H1 (cell line): ENCODE results near the gene KNCN. TPM values are rescaled to one million over a fixed set of nuclear protein-coding genes. Genes with fewer than 3 reads are reported as not detected.

ENCODE experiments used
- CTCF ChIA-PET: fragments of 300-600 bp; sonication (Branson Sonifier 250); formaldehyde crosslinking; loops from one replicate; lab custom pipeline; 2021; ENCODE audit not compliant: partially characterized antibody; lab: Charles Lee
- POLR2A ChIA-PET: fragments of 300-600 bp; sonication (Branson Sonifier 250); formaldehyde crosslinking; loops from one replicate; lab custom pipeline; 2021; ENCODE audit warnings: inconsistent platforms; ENCODE audit not compliant: partially characterized antibody; lab: Charles Lee
- DNase-seq, 2 experiments: peaks; one replicate each; pipeline versions ENCODE4 v3.0.0 to v3.0.0-alpha.2; 2010 to 2022; ENCODE audit warnings: low spot score in 2 of 2, low read depth in 1 of 2, mixed read lengths in 1 of 2
- FAIRE-seq: peaks from 2 replicates; lab custom pipeline; 2011; peaks lifted over from hg19 to GRCh38; lab: Jason Lieb, UNC
- H2AFZ ChIP-seq: 2 replicates; pipeline ENCODE4 v1.8.1; 2012; ENCODE audit warnings: low read length, inconsistent platforms
- H2AK5ac ChIP-seq: 2 replicates; pipeline ENCODE4 v1.6.1; 2013; ENCODE audit warnings: low read depth, low read length
- H2BK120ac ChIP-seq: replicated peaks from 2 replicates; pipeline ENCODE3; 2013; ENCODE audit warnings: low read depth, low read length, inconsistent platforms
- H2BK12ac ChIP-seq: 2 replicates; pipeline ENCODE4 v1.6.1; 2013; ENCODE audit warnings: low read depth, low read length
- H2BK15ac ChIP-seq: 2 replicates; pipeline ENCODE4 v1.6.1; 2013; ENCODE audit warnings: low read length
- H2BK20ac ChIP-seq: 2 replicates; pipeline ENCODE4 v1.6.1; 2013; ENCODE audit warnings: low read length
- H2BK5ac ChIP-seq: 2 replicates; pipeline ENCODE4 v1.6.1; 2013; ENCODE audit warnings: low read depth, low read length
- H3K14ac ChIP-seq: 2 replicates; pipeline ENCODE4 v1.6.1; 2013; ENCODE audit warnings: inconsistent platforms; ENCODE audit not compliant: insufficient read length
- H3K18ac ChIP-seq: 2 replicates; pipeline ENCODE4 v1.6.1; 2013; ENCODE audit warnings: low read length; ENCODE audit errors: extremely low read depth
- H3K23ac ChIP-seq: 2 replicates; pipeline ENCODE4 v1.6.1; 2013; ENCODE audit warnings: inconsistent platforms; ENCODE audit not compliant: insufficient read length
- H3K23me2 ChIP-seq: 2 replicates; pipeline ENCODE4 v1.6.1; 2013; ENCODE audit warnings: low read depth, low read length
- H3K27ac ChIP-seq: 2 replicates; pipeline ENCODE4 v1.6.1; 2011; ENCODE audit warnings: low read depth, low read length, inconsistent platforms
- H3K27me3 ChIP-seq, 4 experiments: replicated peaks in 1 of 4; 1 replicate in 1 of 4; 2 replicates in 3 of 4; pipeline versions ENCODE4 v1.6.1 to v1.8.1; 2011 to 2013; ENCODE audit warnings: low read length in 3 of 4, mild to moderate bottlenecking in 3 of 4, inconsistent platforms in 2 of 4, mixed read lengths in 2 of 4, moderate library complexity in 1 of 4; ENCODE audit not compliant: control insufficient read depth in 3 of 4, insufficient read depth in 3 of 4; ENCODE audit errors: extremely low read depth in 1 of 4
- H3K36me3 ChIP-seq, 4 experiments: 2 replicates each; pipeline versions ENCODE4 v1.6.1 to v1.8.1; 2011 to 2013; ENCODE audit warnings: mild to moderate bottlenecking in 4 of 4, low read length in 3 of 4, moderate library complexity in 2 of 4, control low read depth in 1 of 4, inconsistent platforms in 1 of 4; ENCODE audit not compliant: insufficient read depth in 4 of 4, control insufficient read depth in 2 of 4
- H3K4ac ChIP-seq: replicated peaks from 2 replicates; pipeline ENCODE3; 2013; ENCODE audit warnings: low read length, low read depth, mixed read lengths, inconsistent platforms; ENCODE audit not compliant: insufficient read length
- H3K4me1 ChIP-seq, 4 experiments: replicated peaks in 1 of 4; 1 replicate in 1 of 4; 2 replicates in 3 of 4; pipeline versions ENCODE4 v1.6.1 to v1.8.1; 2011 to 2013; ENCODE audit warnings: low read length in 3 of 4, inconsistent platforms in 2 of 4, mixed read lengths in 1 of 4; ENCODE audit not compliant: insufficient read depth in 4 of 4, control insufficient read depth in 3 of 4
- H3K4me2 ChIP-seq, 2 experiments: 2 replicates each; pipeline versions ENCODE4 v1.6.1 to v1.8.1; 2011 to 2013; ENCODE audit warnings: low read depth in 2 of 2, low read length in 2 of 2, control low read depth in 1 of 2, inconsistent platforms in 1 of 2, mild to moderate bottlenecking in 1 of 2; ENCODE audit not compliant: insufficient read depth in 1 of 2
- H3K4me3 ChIP-seq, 4 experiments: fragments of 200-600, 300-600 bp in 1 of 4; sonication (generic), shearing (Covaris generic), sonication (Bioruptor Twin) in 1 of 4; 2 replicates each; pipeline versions ENCODE4 v1.5.1 to v1.8.1; 2011 to 2016; ENCODE audit warnings: low read length in 4 of 4, low read depth in 3 of 4, control low read depth in 2 of 4, inconsistent platforms in 2 of 4, mild to moderate bottlenecking in 2 of 4, mixed read lengths in 1 of 4, moderate library complexity in 1 of 4; ENCODE audit not compliant: insufficient read depth in 2 of 4; ENCODE audit errors: extremely low read depth in 1 of 4
- H3K56ac ChIP-seq: replicated peaks from 2 replicates; pipeline ENCODE3; 2013; ENCODE audit warnings: low read depth, mild to moderate bottlenecking, mixed read lengths, low read length, inconsistent platforms; ENCODE audit not compliant: insufficient read length
- H3K79me1 ChIP-seq: 2 replicates; pipeline ENCODE4 v1.6.1; 2013; ENCODE audit warnings: low read depth, low read length, control low read depth
- H3K79me2 ChIP-seq, 2 experiments: 2 replicates each; pipeline versions ENCODE4 v1.6.1 to v1.8.1; 2012 to 2013; ENCODE audit warnings: low read length in 2 of 2, mild to moderate bottlenecking in 2 of 2, inconsistent platforms in 1 of 2; ENCODE audit not compliant: insufficient read depth in 2 of 2, control insufficient read depth in 1 of 2
- H3K9ac ChIP-seq, 4 experiments: replicated peaks in 1 of 4; 1 replicate in 1 of 4; 2 replicates in 3 of 4; pipeline versions ENCODE4 v1.6.1 to v1.8.1; 2011 to 2013; ENCODE audit warnings: low read depth in 3 of 4, low read length in 3 of 4, control low read depth in 2 of 4, mild to moderate bottlenecking in 2 of 4, moderate library complexity in 2 of 4, inconsistent platforms in 1 of 4; ENCODE audit errors: extremely low read depth in 1 of 4
- H3K9me3 ChIP-seq, 2 experiments: 2 replicates each; pipeline versions ENCODE4 v1.6.1 to v1.8.1; 2012 to 2013; ENCODE audit warnings: mild to moderate bottlenecking in 2 of 2, moderate library complexity in 2 of 2, control low read depth in 1 of 2, inconsistent platforms in 1 of 2, low read depth in 1 of 2, low read length in 1 of 2, mixed read lengths in 1 of 2; ENCODE audit not compliant: insufficient read depth in 2 of 2
- H4K20me1 ChIP-seq, 2 experiments: replicated peaks in 1 of 2; 2 replicates each; pipeline versions ENCODE3 to v1.8.1; 2011 to 2013; ENCODE audit warnings: inconsistent platforms in 2 of 2, low read length in 2 of 2, mild to moderate bottlenecking in 1 of 2; ENCODE audit not compliant: insufficient read depth in 2 of 2, control insufficient read depth in 1 of 2
- H4K5ac ChIP-seq: 2 replicates; pipeline ENCODE4 v1.6.1; 2013; ENCODE audit warnings: low read length, low read depth, mixed read lengths, inconsistent platforms; ENCODE audit not compliant: insufficient read length
- H4K8ac ChIP-seq: 2 replicates; pipeline ENCODE4 v1.8.0; 2013; ENCODE audit warnings: mild to moderate bottlenecking, moderate library complexity, low read length, inconsistent platforms; ENCODE audit not compliant: insufficient read depth; ENCODE audit errors: extremely low read depth
- H4K91ac ChIP-seq: replicated peaks from 2 replicates; pipeline ENCODE3; 2013; ENCODE audit warnings: low read length, mixed read lengths, inconsistent platforms; ENCODE audit not compliant: insufficient read length
- RNF2 ChIP-seq: fragments of 200-900, 300-1000 bp; sonication (generic); IDR thresholded peaks from 2 replicates; pipeline ENCODE4 v1.7.1; 2016; ENCODE audit warnings: borderline replicate concordance, low read depth, mild to moderate bottlenecking, antibody characterized with exemption, low read length; ENCODE audit not compliant: poor library complexity, severe bottlenecking; ENCODE audit errors: missing control alignments
- SAP30 ChIP-seq: fragments of 300-600 bp; sonication (generic); IDR thresholded peaks from 2 replicates; pipeline ENCODE4 v1.7.1; 2012; ENCODE audit warnings: low read length, moderate library complexity, mild to moderate bottlenecking, inconsistent platforms; ENCODE audit not compliant: insufficient read depth, insufficient replicate concordance
- SP2 ChIP-seq: IDR thresholded peaks from 2 replicates; pipeline ENCODE4 v1.6.1; 2012; ENCODE audit warnings: mild to moderate bottlenecking, low read length, inconsistent platforms
- WGBS, 2 experiments: shearing (Covaris generic) in 1 of 2; methylation state at CpG; one replicate each; pipeline versions ENCODE4 v1.1.6 to v1.1.7; 2013 to 2015; ENCODE audit warnings: low lambda C conversion rate in 2 of 2, mixed read lengths in 2 of 2, inconsistent platforms in 1 of 2, low coverage in 1 of 2, missing lambda C conversion rate in 1 of 2; ENCODE audit not compliant: insufficient replicate concordance in 2 of 2, insufficient coverage in 1 of 2, insufficient read length in 1 of 2; ENCODE audit errors: extremely low coverage in 1 of 2, missing lambda C conversion rate in 1 of 2; 5-methylcytosine and 5-hydroxymethylcytosine counted together
- polyA plus RNA-seq, 7 experiments: library from polyadenylated mRNA; depleted of rRNA in 3 of 7; stranded (reverse) in 5 of 7; unstranded in 2 of 7; fragments of >200 nt in 5 of 7; fragments of 200-250 nt in 2 of 7; gene quantifications; 1 replicate in 5 of 7; 2 replicates in 1 of 7; 4 replicates in 1 of 7; pipeline versions ENCODE4 v1.2.1 to v1.2.3, GENCODE V29; 2011 to 2013; ENCODE audit warnings: missing spikeins in 2 of 7, mixed read lengths in 2 of 7
- total RNA-seq: library from RNA; stranded (reverse); fragmentation: NEBNext Ultra II Directional; extraction: Animal tissue kit (Norgen Biotek cat#: 25700); gene quantifications from 2 replicates; pipeline ENCODE4 v1.2.1, GENCODE V29; 2021
- TF ChIP-seq, protein P1 (sequence below): IDR thresholded peaks from 2 replicates; pipeline ENCODE4 v1.6.1; 2011; ENCODE audit warnings: low read length, improper control_type of control experiment

KNCN gene
- total and polyA plus RNA-seq, 2 of the 8 experiments (the other 6 are each of a cell fraction or from before 2014, with no cell fraction given): not detected

DNA sequence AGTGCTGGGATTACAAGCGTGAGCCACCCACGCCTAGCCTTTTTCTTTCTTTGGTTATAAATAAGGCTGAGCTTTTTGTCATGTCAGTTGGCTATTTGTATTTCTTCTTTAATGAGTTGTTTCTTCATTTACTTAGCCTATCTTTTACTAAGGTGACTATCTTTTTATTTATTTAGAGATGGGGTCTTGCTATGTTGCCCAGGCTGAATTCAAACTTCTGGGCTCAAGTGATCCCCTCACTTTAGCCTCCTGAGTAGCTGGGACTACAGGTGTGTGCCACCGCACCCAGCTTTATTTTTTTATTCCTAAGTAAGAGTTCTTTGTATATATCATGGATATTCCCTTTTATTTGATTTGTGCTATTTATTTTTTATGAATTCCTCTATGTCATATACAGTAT, 49.9 kb downstream of the KNCN start:
- H3K18ac ChIP-seq: no peak overlapping the region
- no peaks in the 10 kb centered on the region for H3K79me2 ChIP-seq
- H2BK5ac ChIP-seq: no peak overlapping the region
- no peak overlapping the region for H3K56ac ChIP-seq
- ChIA-PET POLR2A (interaction anchor here (1.9 kb wide), 1 partner anchor 10 kb away, joined by 4 read pairs; no protein-coding TSS in a partner anchor), CTCF (interaction anchor here (0.6 to 35.6 kb wide), 13 partner anchors 13 to 596 kb away, joined by 3 to 1068 read pairs (median 6); partner anchors contain the start of gene DMBX1)
- H3K4ac ChIP-seq: no peak overlapping the region
- H2AK5ac ChIP-seq: no peak overlapping the region
- H3K4me3 ChIP-seq: no peak overlapping the region
- H3K23me2 ChIP-seq: no peaks in the 10 kb centered on the region
- no peak overlapping the region for H3K4me2 ChIP-seq
- no peak overlapping the region for H4K91ac ChIP-seq
- H3K14ac ChIP-seq: no peak overlapping the region
- peaks cover 1 to 10% (median 7%) of the 10 kb centered on the region in 4 experiments; a peak in 6 of 7 replicates for H3K27me3 ChIP-seq
- no peak overlapping the region for H4K5ac ChIP-seq
- no peak overlapping the region for H4K8ac ChIP-seq
- no peak for FAIRE-seq
- H2BK12ac ChIP-seq: no peak overlapping the region
- no peak overlapping the region for H3K27ac ChIP-seq
- TF ChIP-seq, protein P1, sequence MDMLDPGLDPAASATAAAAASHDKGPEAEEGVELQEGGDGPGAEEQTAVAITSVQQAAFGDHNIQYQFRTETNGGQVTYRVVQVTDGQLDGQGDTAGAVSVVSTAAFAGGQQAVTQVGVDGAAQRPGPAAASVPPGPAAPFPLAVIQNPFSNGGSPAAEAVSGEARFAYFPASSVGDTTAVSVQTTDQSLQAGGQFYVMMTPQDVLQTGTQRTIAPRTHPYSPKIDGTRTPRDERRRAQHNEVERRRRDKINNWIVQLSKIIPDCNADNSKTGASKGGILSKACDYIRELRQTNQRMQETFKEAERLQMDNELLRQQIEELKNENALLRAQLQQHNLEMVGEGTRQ: no peak
- TF ChIP-seq SAP30: no peak
- no peak for TF ChIP-seq SP2
- no peak for TF ChIP-seq RNF2
- WGBS, 2 experiments: 95% methylated on average over 3 of the region's 3 CpGs; no CpG with 5 or more reads in 1 of the 2 experiments
- no peaks in the 10 kb centered on the region; the same call in 1 of the 2 replicates for H3K79me1 ChIP-seq
- no peak for DNase-seq
- H2BK120ac ChIP-seq: no peak overlapping the region
- no peaks in the 10 kb centered on the region for H3K36me3 ChIP-seq
- peaks cover 0 to 2% of the 10 kb centered on the region in 2 experiments for H4K20me1 ChIP-seq
- H3K9ac ChIP-seq: no peak overlapping the region
- H3K9me3 ChIP-seq: no peaks in the 10 kb centered on the region
- H2BK15ac ChIP-seq: no peak overlapping the region
- no peak overlapping the region for H3K23ac ChIP-seq
- peaks cover 0 to 6% (median 3%) of the 10 kb centered on the region in 4 experiments; a peak in 3 of 7 replicates for H3K4me1 ChIP-seq
- no peak overlapping the region for H2BK20ac ChIP-seq
- no peak overlapping the region for H2AFZ ChIP-seq
